HG03196 (cell line): ENCODE data around the gene IRAG1.

ENCODE experiments used
- ATAC-seq: cut with Tn5 transposase; IDR thresholded peaks from one replicate; pipeline ENCODE4 v1.9.1; 2021; ENCODE audit not compliant: unreplicated experiment

IRAG1 gene

GRCh38 chr11:10648871-10649270 lies 44.7 kb downstream of the IRAG1 start:
- ATAC-seq = no peak

- ATAC-seq = no peak
Measured at GRCh38 chr11:10646681-10647355, 46.7 kb downstream of the IRAG1 start.

- ATAC-seq = no peak
Measured at GRCh38 chr11:10646005-10646404, 47.5 kb downstream of the IRAG1 start.

GRCh38 chr11:10645212-10645795 lies 48.3 kb downstream of the IRAG1 start:
- ATAC-seq = no peak
